Chondrocyte (in vitro differentiated cells): ENCODE measurements around the gene RPL39L. TPM values are rescaled to one million over a fixed set of nuclear protein-coding genes. Genes with fewer than 3 reads are reported as not detected.

Experiments used
- DNase-seq: peaks from one replicate; pipeline ENCODE4 v3.0.0; 2021; ENCODE audit warnings: mixed read lengths, low spot score
- H3K27ac Mint-ChIP-seq: one replicate; pipeline ENCODE4 v1.8.0; 2021; ENCODE audit warnings: mild to moderate bottlenecking, moderate library complexity, mixed read lengths; ENCODE audit not compliant: unreplicated experiment
- H3K27me3 Mint-ChIP-seq: 2 replicates; pipeline ENCODE4 v1.8.0; 2021; ENCODE audit warnings: low read depth, mixed read lengths
- H3K36me3 Mint-ChIP-seq: 2 replicates; pipeline ENCODE4 v1.8.0; 2021; ENCODE audit warnings: low read depth, mixed read lengths
- H3K4me1 Mint-ChIP-seq: 2 replicates; pipeline ENCODE4 v1.8.0; 2021; ENCODE audit warnings: low read depth, mild to moderate bottlenecking, mixed read lengths
- H3K4me3 Mint-ChIP-seq: one replicate; pipeline ENCODE4 v1.8.0; 2021; ENCODE audit warnings: mild to moderate bottlenecking, moderate library complexity, mixed read lengths; ENCODE audit not compliant: unreplicated experiment
- H3K9me3 Mint-ChIP-seq: 2 replicates; pipeline ENCODE4 v1.8.0; 2021; ENCODE audit warnings: low read depth, mixed read lengths
- total RNA-seq: library from RNA; stranded (reverse); gene quantifications from 3 replicates; pipeline ENCODE4 v1.2.1, GENCODE V29; 2021
- TF ChIP-seq, protein P1 (sequence below): fragments of 200-600 bp; sonication (generic); IDR thresholded peaks from 2 replicates; pipeline ENCODE4 v1.5.0; 2021; ENCODE audit warnings: antibody characterized with exemption, mild to moderate bottlenecking, moderate library complexity

RPL39L gene
- total RNA-seq, 1 donor from 2014 or later = 15.8 TPM

DNA sequence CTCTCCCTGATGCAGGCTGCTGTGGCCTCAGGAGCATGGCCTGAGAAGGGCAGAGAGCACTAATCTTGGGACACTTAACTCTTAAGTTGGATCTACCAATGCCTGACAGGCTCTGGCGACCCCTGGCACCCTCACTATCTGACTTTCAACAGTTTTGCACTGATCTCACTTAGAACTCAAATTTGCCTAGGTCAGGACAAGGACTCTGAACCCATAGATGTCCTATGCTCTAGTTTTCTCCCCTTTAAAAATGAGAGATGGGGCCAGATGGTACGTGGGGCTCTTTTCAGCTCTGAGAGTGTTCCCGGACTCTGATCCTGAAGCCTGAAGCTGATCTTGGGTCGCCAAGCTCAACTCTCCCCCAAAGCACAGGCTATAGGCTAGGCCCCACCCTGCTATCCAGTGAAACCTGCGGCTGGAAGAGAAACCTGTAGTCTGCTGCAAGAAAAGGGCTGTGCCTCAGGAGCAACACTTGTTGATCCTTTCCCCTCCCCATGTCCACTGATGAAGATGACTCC, 65.7 kb downstream of the RPL39L start:
- H3K27me3 Mint-ChIP-seq = no peaks in the 10 kb centered on the region
- TF ChIP-seq, protein P1, sequence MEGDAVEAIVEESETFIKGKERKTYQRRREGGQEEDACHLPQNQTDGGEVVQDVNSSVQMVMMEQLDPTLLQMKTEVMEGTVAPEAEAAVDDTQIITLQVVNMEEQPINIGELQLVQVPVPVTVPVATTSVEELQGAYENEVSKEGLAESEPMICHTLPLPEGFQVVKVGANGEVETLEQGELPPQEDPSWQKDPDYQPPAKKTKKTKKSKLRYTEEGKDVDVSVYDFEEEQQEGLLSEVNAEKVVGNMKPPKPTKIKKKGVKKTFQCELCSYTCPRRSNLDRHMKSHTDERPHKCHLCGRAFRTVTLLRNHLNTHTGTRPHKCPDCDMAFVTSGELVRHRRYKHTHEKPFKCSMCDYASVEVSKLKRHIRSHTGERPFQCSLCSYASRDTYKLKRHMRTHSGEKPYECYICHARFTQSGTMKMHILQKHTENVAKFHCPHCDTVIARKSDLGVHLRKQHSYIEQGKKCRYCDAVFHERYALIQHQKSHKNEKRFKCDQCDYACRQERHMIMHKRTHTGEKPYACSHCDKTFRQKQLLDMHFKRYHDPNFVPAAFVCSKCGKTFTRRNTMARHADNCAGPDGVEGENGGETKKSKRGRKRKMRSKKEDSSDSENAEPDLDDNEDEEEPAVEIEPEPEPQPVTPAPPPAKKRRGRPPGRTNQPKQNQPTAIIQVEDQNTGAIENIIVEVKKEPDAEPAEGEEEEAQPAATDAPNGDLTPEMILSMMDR = no peak
- no peak overlapping the region for H3K4me3 Mint-ChIP-seq
- H3K4me1 Mint-ChIP-seq = peaks cover 10% of the 10 kb centered on the region
- DNase-seq = no peak
- H3K27ac Mint-ChIP-seq = no peak overlapping the region
- H3K9me3 Mint-ChIP-seq = peaks cover 10% of the 10 kb centered on the region
- peaks cover 32% of the 10 kb centered on the region for H3K36me3 Mint-ChIP-seq

DNA sequence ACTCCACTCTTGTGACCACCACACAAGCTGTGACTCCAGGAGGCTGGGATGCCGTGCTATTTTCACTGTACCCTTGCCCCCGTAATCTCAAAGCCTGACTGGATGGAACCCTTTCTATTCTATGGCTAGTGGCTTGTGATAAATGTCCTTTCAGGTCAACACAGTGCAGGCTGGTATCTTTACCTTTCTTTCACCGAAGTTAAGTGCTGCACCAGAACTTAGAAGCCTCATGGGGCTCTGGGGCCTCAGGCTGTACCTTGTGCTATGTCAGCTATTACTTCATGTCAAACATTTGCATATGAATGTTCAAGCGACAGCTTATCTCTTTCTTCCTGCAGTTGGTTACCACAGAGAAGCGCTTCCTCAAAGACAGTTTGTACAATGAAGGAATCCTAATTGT, 66.8 kb downstream of the RPL39L start:
- Mint-ChIP-seq H3K27ac (no peak overlapping the region), H3K4me3 (no peak overlapping the region), H3K9me3 (peaks cover 10% of the 10 kb centered on the region), H3K36me3 (peaks cover 32% of the 10 kb centered on the region), H3K27me3 (no peaks in the 10 kb centered on the region), H3K4me1 (peaks cover 10% of the 10 kb centered on the region)
- TF ChIP-seq, protein P1 = no peak
- DNase-seq = no peak

DNA sequence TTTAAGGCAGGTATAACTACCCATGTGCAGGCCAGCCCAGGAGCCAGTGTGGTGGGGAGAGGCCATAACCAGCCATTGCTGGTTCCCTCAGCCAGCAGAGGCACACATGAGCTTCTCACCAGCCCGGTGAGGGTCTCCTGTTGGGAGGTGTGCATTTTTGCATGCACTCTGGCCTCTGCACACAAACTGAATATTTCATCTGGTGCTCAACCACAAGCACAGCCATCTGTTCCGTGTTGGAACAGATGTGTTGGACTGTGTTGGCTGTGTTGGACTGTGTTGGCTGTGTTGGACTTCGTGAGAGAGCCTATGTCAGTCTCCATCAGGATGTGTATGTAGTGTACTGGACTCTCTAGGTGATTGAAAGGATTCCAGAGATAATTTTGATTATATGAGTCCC, 67.2 kb downstream of the RPL39L start:
- Mint-ChIP-seq H3K4me3 (no peak overlapping the region), H3K9me3 (peaks cover 10% of the 10 kb centered on the region), H3K27me3 (no peaks in the 10 kb centered on the region), H3K27ac (no peak overlapping the region), H3K4me1 (peaks cover 10% of the 10 kb centered on the region), H3K36me3 (peaks cover 32% of the 10 kb centered on the region)
- DNase-seq = no peak
- TF ChIP-seq, protein P1 = no peak

Other genes starting within 250 kb of the RPL39L start
- gene ST6GAL1, start 209.0 kb downstream of the RPL39L start, total RNA-seq = 21.9 to 36.6 TPM (median 33.9 TPM) in 3 replicates
- gene RTP1, start 58.0 kb upstream of the RPL39L start, total RNA-seq = not detected in 3 replicates
- 0.34 to 2.0 TPM (median 0.92 TPM) in 3 replicates for gene MASP1, start 152.2 kb upstream of the RPL39L start, total RNA-seq
- gene RTP4, start 228.9 kb upstream of the RPL39L start, total RNA-seq = not detected in 3 replicates